ENCODE data around the gene TMEM263.

The TMEM263 gene

GRCh38 chr12:106942775-106943174 lies 12.9 kb upstream of the TMEM263 start:
- in situ Hi-C loops (cut with MboI; ENCODE audit: low sequenced_read_pairs) = no loop called here

- in situ Hi-C loops (cut with MboI; ENCODE audit: low sequenced_read_pairs) = no loop called here
These were observed 10.4 kb upstream of the TMEM263 start for GRCh38 chr12:106945261-106945851.

- in situ Hi-C loops (cut with MboI; ENCODE audit: low sequenced_read_pairs) = no loop called here
These were observed 8.2 kb upstream of the TMEM263 start for GRCh38 chr12:106947461-106947860.

- in situ Hi-C loops (cut with MboI; ENCODE audit: low sequenced_read_pairs) = no loop called here
These were observed 5.1 kb upstream of the TMEM263 start for GRCh38 chr12:106950591-106950990.

- in situ Hi-C loops (cut with MboI; ENCODE audit: low sequenced_read_pairs) = no loop called here
These were observed 2.1 kb upstream of the TMEM263 start for GRCh38 chr12:106953352-106954250.

GRCh38 chr12:106954462-106955376 lies 988 bp upstream of the TMEM263 start:
- in situ Hi-C loops (cut with MboI; ENCODE audit: low sequenced_read_pairs) = no loop called here

- in situ Hi-C loops (cut with MboI; ENCODE audit: low sequenced_read_pairs) = no loop called here
These were observed 406 bp downstream of the TMEM263 start for GRCh38 chr12:106956048-106956578.

GRCh38 chr12:106957583-106957982 lies 1.9 kb downstream of the TMEM263 start:
- in situ Hi-C loops (cut with MboI; ENCODE audit: low sequenced_read_pairs) = no loop called here

GRCh38 chr12:106960443-106960842 lies 4.7 kb downstream of the TMEM263 start:
- in situ Hi-C loops (cut with MboI; ENCODE audit: low sequenced_read_pairs) = no loop called here

- in situ Hi-C loops (cut with MboI; ENCODE audit: low sequenced_read_pairs) = no loop called here
These were observed 6.6 kb downstream of the TMEM263 start for GRCh38 chr12:106962286-106962685.

- in situ Hi-C loops (cut with MboI; ENCODE audit: low sequenced_read_pairs) = no loop called here
These were observed 8.8 kb downstream of the TMEM263 start for GRCh38 chr12:106964526-106964925.

- in situ Hi-C loops (cut with MboI; ENCODE audit: low sequenced_read_pairs) = no loop called here
These were observed 15.4 kb downstream of the TMEM263 start for GRCh38 chr12:106971065-106971464.

GRCh38 chr12:106973545-106973944 lies 17.8 kb downstream of the TMEM263 start:
- in situ Hi-C loops (cut with MboI; ENCODE audit: low sequenced_read_pairs) = no loop called here

- in situ Hi-C loops (cut with MboI; ENCODE audit: low sequenced_read_pairs) = no loop called here
These were observed 18.8 kb downstream of the TMEM263 start for GRCh38 chr12:106974511-106974910.

GRCh38 chr12:106975098-106975497 lies 19.4 kb downstream of the TMEM263 start:
- in situ Hi-C loops (cut with MboI; ENCODE audit: low sequenced_read_pairs) = no loop called here

- in situ Hi-C loops (cut with MboI; ENCODE audit: low sequenced_read_pairs) = no loop called here
These were observed 20.4 kb downstream of the TMEM263 start for GRCh38 chr12:106975993-106976658.

- in situ Hi-C loops (cut with MboI; ENCODE audit: low sequenced_read_pairs) = no loop called here
These were observed 21.0 kb downstream of the TMEM263 start for GRCh38 chr12:106976668-106977067.

- in situ Hi-C loops (cut with MboI; ENCODE audit: low sequenced_read_pairs) = no loop called here
These were observed 22.5 kb downstream of the TMEM263 start for GRCh38 chr12:106978035-106978800.

- in situ Hi-C loops (cut with MboI; ENCODE audit: low sequenced_read_pairs) = no loop called here
These were observed 25.2 kb downstream of the TMEM263 start for GRCh38 chr12:106980944-106981343.

GRCh38 chr12:106981788-106982187 lies 26.1 kb downstream of the TMEM263 start:
- in situ Hi-C loops (cut with MboI; ENCODE audit: low sequenced_read_pairs) = no loop called here

Measured in HL-60/S4 (cell line).